ENCODE measurements around the gene NUTM2B.
"Not testable (repeated sequence)": the region's sequence is repeated elsewhere in the genome, so short reads cannot be mapped to it uniquely, and the experiment has no call there.

The NUTM2B gene

DNA sequence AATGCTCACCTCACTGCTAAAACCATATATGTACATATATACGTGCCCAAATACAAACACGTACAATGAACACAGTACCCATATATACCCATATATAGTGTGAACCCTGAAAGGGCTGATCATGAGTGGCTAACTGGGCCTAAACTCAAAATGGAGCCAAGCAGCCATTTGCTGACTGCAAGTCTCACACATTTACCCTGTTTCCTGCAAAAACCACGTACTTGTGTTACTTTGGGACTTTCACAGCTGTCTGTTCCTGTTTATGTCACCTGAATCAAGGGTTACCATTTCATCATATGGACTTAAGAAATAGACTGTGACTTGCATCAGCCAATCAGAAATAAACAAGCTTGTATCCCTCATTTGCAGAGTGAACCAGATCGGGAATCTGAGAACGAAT, 5.9 kb upstream of the NUTM2B start:
- DNase-seq; H3K27ac ChIP-seq; H3K4me3 ChIP-seq (ENCODE audit: low read depth, low read length); H3K27me3 ChIP-seq (ENCODE audit: insufficient read depth, low read depth, severe bottlenecking); H3K9me3 ChIP-seq (ENCODE audit: severe bottlenecking); H3K36me3 ChIP-seq: not testable (repeated sequence)

DNA sequence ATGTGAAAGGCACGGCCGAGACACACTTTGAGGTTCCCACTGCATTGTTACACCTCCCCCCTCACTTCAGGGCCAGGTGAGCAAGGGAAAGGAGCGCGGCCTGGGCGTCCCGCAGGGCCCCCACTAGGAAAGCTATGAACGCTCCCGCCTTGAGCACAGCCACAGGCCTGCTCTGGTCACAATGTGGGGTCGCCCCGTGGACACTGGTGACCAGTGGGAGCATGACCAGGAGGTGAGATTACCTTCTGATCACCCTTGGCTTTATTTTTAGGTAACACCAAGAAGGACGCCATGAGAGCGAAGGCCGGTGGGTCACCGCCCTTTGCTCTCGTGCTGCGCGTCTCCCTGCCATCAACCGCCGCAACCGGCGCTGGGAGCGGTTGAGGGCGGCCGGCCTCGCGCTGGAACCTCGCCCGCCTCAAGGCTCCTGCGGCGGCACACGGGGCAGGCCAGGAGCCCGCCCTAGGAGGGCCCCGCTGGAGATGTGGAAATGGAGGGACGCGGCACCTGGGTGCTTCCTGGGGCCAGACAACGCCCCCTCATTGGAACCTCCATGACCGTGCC, 2.6 kb upstream of the NUTM2B start:
- H3K9me3 ChIP-seq (ENCODE audit: severe bottlenecking) = not testable (repeated sequence)

DNA sequence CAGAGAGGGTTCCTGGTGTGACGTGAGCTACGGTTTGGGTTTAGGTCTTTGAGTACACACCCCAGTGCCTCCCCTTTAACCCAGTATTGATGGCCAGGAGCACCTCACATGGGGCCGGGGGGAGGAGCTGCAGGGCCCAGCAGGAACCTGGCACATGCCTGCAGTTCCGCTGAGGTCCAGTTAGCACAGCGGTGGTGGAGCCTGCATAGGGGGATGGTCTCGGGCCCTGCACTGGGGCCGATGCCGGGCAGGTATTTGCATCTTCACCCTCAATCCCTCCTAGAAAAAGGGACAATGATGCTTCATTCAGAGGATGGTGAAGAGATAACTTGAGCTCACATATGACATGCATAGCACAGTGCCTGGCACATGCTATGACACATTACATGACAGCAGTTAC, 4.0 kb downstream of the NUTM2B start:
- H3K36me3 ChIP-seq; H3K9me3 ChIP-seq (ENCODE audit: severe bottlenecking); DNase-seq; H3K4me3 ChIP-seq (ENCODE audit: low read depth, low read length); H3K27ac ChIP-seq; H3K27me3 ChIP-seq (ENCODE audit: insufficient read depth, low read depth, severe bottlenecking): not testable (repeated sequence)

More for the DNA sequence above, 2.6 kb upstream of the NUTM2B start:
- not testable (repeated sequence) for H3K36me3 ChIP-seq; H3K4me3 ChIP-seq (ENCODE audit: low read depth, low read length); H3K27me3 ChIP-seq (ENCODE audit: insufficient read depth, low read depth, severe bottlenecking); DNase-seq; H3K27ac ChIP-seq

DNA sequence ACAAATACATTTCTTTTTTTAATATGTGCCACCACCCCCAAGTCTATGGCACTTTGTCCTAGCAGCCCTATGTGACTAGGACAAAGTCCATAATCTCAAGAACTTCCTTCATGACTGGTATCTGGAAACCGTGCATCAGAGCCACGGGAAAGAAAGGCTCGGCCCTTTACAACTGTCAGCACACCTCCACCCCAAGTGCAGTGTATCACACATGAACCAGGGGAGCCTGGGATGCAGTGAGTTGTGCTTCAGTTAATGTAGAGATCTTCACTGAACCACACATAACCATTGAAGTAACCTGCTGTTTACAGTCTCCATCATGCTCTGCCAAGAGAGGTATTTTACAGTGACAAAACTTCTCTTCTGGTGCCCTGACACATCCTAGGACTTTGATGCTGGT, 11.9 kb downstream of the NUTM2B start:
- DNase-seq; H3K27ac ChIP-seq; H3K27me3 ChIP-seq (ENCODE audit: insufficient read depth, low read depth, severe bottlenecking); H3K36me3 ChIP-seq; H3K4me3 ChIP-seq (ENCODE audit: low read depth, low read length); H3K9me3 ChIP-seq (ENCODE audit: severe bottlenecking): not testable (repeated sequence)

DNA sequence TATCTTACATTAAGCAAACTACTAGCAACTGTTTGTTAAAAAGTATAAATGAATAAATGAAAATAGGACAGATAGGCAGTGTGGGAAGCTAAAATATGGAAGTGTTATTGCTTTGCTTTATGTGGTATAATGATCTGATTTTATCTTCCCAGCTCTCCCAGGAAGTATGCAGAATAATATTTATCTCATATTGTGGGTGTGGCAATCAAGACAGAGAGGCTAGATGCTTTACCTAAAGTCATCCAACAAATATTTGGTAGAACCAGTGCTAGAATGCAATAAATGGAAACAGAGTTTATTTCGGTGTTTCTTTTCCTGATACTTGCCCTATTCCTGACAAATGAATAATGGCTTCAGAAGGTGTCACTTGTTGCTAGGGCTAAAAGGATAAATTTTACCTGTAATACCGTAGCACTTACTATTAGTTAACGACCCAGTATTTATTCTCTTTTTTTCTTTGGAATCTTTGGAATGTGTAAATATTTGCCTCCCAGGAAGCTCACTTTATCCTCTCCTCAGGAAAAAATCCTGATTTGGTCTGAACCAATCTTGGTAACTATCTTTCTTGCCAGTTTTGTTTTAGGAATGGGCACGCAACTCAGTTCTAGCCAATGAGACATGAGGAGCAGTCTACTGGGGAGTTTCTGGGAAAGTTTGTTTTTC, 14.0 kb downstream of the NUTM2B start:
- H3K27me3 ChIP-seq (ENCODE audit: insufficient read depth, low read depth, severe bottlenecking); H3K36me3 ChIP-seq; H3K4me3 ChIP-seq (ENCODE audit: low read depth, low read length); DNase-seq; H3K9me3 ChIP-seq (ENCODE audit: severe bottlenecking); H3K27ac ChIP-seq: not testable (repeated sequence)

DNA sequence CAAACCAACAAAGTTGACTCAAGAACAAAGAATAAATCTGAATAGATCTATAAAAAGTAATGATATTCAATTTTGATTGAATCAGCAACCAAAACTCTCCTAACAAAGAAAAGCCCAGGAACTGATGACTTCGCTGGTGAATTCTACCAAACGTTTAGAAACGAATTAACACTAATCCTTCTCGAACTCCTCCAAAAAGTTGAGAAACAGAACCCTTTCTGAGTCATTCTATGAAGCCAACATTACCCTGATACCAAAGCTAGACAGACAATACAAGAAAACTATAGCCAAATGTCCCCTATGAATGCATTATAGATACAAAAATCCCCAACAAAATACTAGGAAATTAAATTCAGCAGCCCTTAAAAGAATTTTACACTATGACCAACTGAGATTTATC, 17.0 kb downstream of the NUTM2B start:
- H3K4me3 ChIP-seq (ENCODE audit: low read depth, low read length); H3K9me3 ChIP-seq (ENCODE audit: severe bottlenecking); DNase-seq; H3K36me3 ChIP-seq; H3K27me3 ChIP-seq (ENCODE audit: insufficient read depth, low read depth, severe bottlenecking); H3K27ac ChIP-seq: not testable (repeated sequence)

DNA sequence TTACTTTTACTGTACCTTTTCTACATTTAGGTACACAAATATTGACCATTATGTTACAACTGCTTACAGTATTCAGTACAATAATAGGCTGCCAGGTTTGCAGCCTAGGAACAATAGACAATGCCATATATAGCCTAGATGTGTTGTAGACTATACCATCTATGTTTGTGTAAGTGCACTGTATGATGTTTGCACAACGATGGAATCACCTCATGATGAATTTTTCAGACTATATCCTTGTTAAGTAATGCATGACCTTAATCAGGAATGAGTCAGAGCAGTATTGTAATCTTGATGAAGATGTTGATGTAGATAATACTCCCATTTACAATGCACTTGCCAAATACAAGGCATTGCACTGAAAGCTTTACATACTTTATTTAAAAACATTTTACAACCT, 23.6 kb downstream of the NUTM2B start:
- H3K27ac ChIP-seq; DNase-seq; H3K27me3 ChIP-seq (ENCODE audit: insufficient read depth, low read depth, severe bottlenecking); H3K9me3 ChIP-seq (ENCODE audit: severe bottlenecking); H3K36me3 ChIP-seq; H3K4me3 ChIP-seq (ENCODE audit: low read depth, low read length): not testable (repeated sequence)

DNA sequence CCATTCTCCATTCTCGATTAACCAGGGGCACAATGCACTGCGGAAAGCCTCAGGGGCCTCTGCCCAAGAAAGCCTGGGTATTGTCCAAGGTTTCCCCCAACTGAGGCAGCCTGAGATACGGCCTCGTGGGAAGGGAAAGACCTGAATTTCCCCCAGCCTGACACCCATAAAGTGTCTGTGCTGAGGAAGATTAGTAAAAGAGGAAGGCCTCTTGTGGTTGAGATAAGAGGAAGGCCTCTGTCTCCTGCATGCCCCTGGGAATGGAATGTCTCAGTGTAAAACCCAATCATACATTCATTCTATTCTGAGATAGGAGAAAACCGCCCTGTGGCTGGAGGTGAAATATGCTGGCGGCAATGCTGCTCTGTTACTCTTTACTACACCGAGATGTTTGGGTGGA, 41.8 kb downstream of the NUTM2B start:
- not testable (repeated sequence) for H3K9me3 ChIP-seq (ENCODE audit: severe bottlenecking); DNase-seq

DNA sequence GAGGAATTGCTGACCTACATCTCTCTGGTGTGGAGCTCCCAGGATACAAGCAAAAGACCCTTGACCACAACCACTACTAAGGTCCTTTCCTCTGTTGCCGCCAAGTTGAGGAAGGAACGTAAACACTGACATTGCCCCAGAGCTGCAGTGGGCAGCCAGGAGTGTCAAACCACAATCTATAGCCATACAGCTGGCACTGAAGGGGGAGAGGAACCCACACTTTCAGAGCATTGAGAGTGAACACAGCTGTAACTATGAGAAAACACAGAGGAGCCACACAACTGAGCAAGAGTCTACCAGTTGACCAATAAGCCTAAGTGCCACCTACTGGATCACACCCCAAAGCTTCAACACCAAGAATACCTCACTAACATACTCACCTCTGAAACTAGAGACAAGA, 45.5 kb downstream of the NUTM2B start:
- H3K36me3 ChIP-seq; DNase-seq; H3K27me3 ChIP-seq (ENCODE audit: insufficient read depth, low read depth, severe bottlenecking); H3K9me3 ChIP-seq (ENCODE audit: severe bottlenecking); H3K4me3 ChIP-seq (ENCODE audit: low read depth, low read length); H3K27ac ChIP-seq: not testable (repeated sequence)

More for the DNA sequence above, 41.8 kb downstream of the NUTM2B start:
- not testable (repeated sequence) for H3K27ac ChIP-seq; H3K4me3 ChIP-seq (ENCODE audit: low read depth, low read length); H3K27me3 ChIP-seq (ENCODE audit: insufficient read depth, low read depth, severe bottlenecking); H3K36me3 ChIP-seq

DNA sequence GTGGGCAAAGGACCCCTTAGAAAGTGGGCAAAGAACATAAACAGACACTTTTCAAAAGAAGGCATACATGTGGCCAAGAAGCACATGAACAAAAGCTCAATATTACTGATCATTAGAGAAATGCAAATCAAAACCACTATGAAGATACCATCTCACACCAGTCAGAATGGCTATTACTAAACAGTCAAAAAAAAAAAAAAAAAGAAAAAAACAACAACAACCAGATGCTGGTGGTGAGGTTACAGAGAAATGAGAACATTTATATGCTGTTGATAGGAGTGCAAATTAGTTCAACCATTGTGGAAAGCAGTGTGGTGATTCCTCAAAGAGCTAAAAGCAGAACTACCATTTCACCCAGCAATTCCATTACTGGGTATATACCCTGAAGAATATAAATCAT, 50.6 kb downstream of the NUTM2B start:
- H3K27me3 ChIP-seq (ENCODE audit: insufficient read depth, low read depth, severe bottlenecking); H3K4me3 ChIP-seq (ENCODE audit: low read depth, low read length); H3K27ac ChIP-seq; DNase-seq; H3K9me3 ChIP-seq (ENCODE audit: severe bottlenecking); H3K36me3 ChIP-seq: not testable (repeated sequence)

DNA sequence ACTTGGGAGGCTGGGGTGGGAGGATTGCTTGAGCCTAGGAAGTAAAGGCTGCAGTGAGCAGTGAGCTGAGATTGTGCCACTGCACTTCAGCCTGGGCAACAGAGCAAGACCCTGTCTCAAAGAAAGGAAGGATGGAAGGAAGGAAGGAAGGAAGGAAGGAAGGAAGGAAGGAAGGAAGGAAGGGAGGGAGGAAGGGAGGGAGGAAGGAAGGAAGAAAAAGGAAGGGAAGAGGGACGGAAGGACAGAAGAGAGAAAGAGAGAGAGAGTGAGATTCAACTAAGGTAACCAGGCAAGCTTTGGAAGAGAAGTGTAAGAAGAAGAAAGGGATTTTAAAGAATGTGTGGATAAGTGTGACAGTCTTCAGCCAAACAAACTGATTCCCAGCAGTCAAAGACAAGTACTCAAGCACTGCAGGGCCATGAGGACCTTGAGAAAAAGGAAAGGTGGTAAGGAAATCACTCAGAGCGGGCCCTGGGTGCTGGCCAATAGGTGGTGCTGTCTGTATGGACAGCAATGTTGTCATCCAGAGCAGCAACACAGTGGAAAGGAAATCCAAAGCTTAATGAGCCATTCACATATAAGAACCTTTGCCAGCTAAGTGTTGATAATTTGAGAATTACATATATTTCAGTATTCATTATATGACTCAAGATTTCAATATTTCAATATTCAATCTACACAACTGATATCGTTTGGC, 55.4 kb downstream of the NUTM2B start:
- H3K27me3 ChIP-seq (ENCODE audit: insufficient read depth, low read depth, severe bottlenecking); H3K9me3 ChIP-seq (ENCODE audit: severe bottlenecking); H3K36me3 ChIP-seq; H3K27ac ChIP-seq; H3K4me3 ChIP-seq (ENCODE audit: low read depth, low read length): not testable (repeated sequence)
- TF ChIP-seq, protein P1, sequence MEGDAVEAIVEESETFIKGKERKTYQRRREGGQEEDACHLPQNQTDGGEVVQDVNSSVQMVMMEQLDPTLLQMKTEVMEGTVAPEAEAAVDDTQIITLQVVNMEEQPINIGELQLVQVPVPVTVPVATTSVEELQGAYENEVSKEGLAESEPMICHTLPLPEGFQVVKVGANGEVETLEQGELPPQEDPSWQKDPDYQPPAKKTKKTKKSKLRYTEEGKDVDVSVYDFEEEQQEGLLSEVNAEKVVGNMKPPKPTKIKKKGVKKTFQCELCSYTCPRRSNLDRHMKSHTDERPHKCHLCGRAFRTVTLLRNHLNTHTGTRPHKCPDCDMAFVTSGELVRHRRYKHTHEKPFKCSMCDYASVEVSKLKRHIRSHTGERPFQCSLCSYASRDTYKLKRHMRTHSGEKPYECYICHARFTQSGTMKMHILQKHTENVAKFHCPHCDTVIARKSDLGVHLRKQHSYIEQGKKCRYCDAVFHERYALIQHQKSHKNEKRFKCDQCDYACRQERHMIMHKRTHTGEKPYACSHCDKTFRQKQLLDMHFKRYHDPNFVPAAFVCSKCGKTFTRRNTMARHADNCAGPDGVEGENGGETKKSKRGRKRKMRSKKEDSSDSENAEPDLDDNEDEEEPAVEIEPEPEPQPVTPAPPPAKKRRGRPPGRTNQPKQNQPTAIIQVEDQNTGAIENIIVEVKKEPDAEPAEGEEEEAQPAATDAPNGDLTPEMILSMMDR (IDR thresholded peaks at IDR 0.05; ENCODE audit: low read depth, low read length) = peak; percentile 47
- DNase-seq = peak; percentile 24

Measured in WERI-Rb-1 (cell line).